Aorta (tissue), 5 donors: ENCODE measurements around the gene NUP93. TPM values are rescaled to one million over a fixed set of nuclear protein-coding genes. Genes with fewer than 3 reads are reported as not detected.
A peak's percentile ranks its signal among the peaks of the same experiment; 100 is the strongest.
"Not testable (repeated sequence)": the region's sequence is repeated elsewhere in the genome, so short reads cannot be mapped to it uniquely, and the experiment has no call there.

Experiments used
- ATAC-seq: fragments of 200-7000 bp; cut with Tn5 transposase; one replicate; pipeline ENCODE4 v1.9.1; 2022; ENCODE audit warnings: moderate library complexity; ENCODE audit not compliant: low FRiP score
- DNase-seq, 2 donors: peaks; one replicate each; pipeline ENCODE4 v3.0.0-alpha.2; 2020
- H3K27ac ChIP-seq, 2 donors: one replicate each; pipeline ENCODE4 v1.5.1; 2013; ENCODE audit warnings: low read length in 2 of 2, mild to moderate bottlenecking in 2 of 2, moderate library complexity in 2 of 2, control low read depth in 1 of 2, inconsistent platforms in 1 of 2, low read depth in 1 of 2
- H3K27me3 ChIP-seq, 2 donors: one replicate each; pipeline ENCODE4 v1.6.1; 2013; ENCODE audit warnings: control low read depth in 1 of 2, low read length in 1 of 2, mild to moderate bottlenecking in 1 of 2, moderate library complexity in 1 of 2; ENCODE audit not compliant: insufficient read depth in 2 of 2, control insufficient read depth in 1 of 2
- H3K36me3 ChIP-seq, 2 donors: one replicate each; pipeline ENCODE4 v1.6.1; 2013; ENCODE audit warnings: control low read depth in 1 of 2, low read length in 1 of 2, mild to moderate bottlenecking in 1 of 2; ENCODE audit not compliant: insufficient read depth in 2 of 2, control insufficient read depth in 1 of 2
- H3K4me1 ChIP-seq, 2 donors: one replicate each; pipeline ENCODE4 v1.6.1; 2013; ENCODE audit warnings: low read length in 2 of 2, control low read depth in 1 of 2, mild to moderate bottlenecking in 1 of 2, moderate library complexity in 1 of 2; ENCODE audit not compliant: insufficient read depth in 2 of 2, control insufficient read depth in 1 of 2
- H3K4me3 ChIP-seq, 2 donors: one replicate each; pipeline ENCODE4 v1.5.1; 2013; ENCODE audit warnings: low read length in 2 of 2, control low read depth in 1 of 2, mild to moderate bottlenecking in 1 of 2
- H3K9me3 ChIP-seq: one replicate; pipeline ENCODE4 v1.6.1; 2013; ENCODE audit warnings: mild to moderate bottlenecking, low read length; ENCODE audit not compliant: control insufficient read depth
- WGBS, 2 donors: extraction: QIAGEN DNeasy Blood & Tissue Kit; methylation state at CpG; one replicate each; pipeline ENCODE4 v1.1.7; 2013; 5-methylcytosine and 5-hydroxymethylcytosine counted together
- intact Hi-C, 2 donors: fragments of 100-400 bp; cut with DNase I; formaldehyde crosslinking; loops; one replicate each; pipeline versions ENCODE4 v1.14.2 to v1.15.0; 2022
- polyA plus RNA-seq, 2 donors: library from polyadenylated mRNA; stranded (reverse); fragments of 200-250 nt; gene quantifications; one replicate each; pipeline ENCODE4 v1.2.3, GENCODE V29; 2013
- total RNA-seq, 2 donors: library from RNA; stranded (reverse); fragmentation: NEBNext Ultra II Directional; extraction: Animal tissue kit (Norgen Biotek cat#: 25700); gene quantifications; one replicate each; pipeline ENCODE4 v1.2.1, GENCODE V29; 2021
- donor health status: healthy with polysubstance abuse.
- donor health status: Bipolar disorder and iron deficiency.
- donor health status: DM: no; HTN: no; CAD: no.
- donor health status: DM: no; HTN: no; CAD: no.
- donor health status: DM: yes; HTN: yes; CAD: no.

NUP93 gene
- total and polyA plus RNA-seq, 4 donors, result 32.9 to 57.5 (median 43.8) TPM

GRCh38 chr16:56716761-56717160 is 13.2 kb upstream of the NUP93 start:
- ATAC-seq (no peak), DNase-seq (no peak)
- 87 to 88% methylated on average over 3 of the region's 3 CpGs for WGBS, 2 donors

GRCh38 chr16:56717532-56717931 is 12.4 kb upstream of the NUP93 start:
- H3K27ac ChIP-seq, ATAC-seq, H3K9me3 ChIP-seq, H3K4me3 ChIP-seq, intact Hi-C loops, H3K36me3 ChIP-seq, H3K4me1 ChIP-seq, H3K27me3 ChIP-seq, DNase-seq: not testable (repeated sequence)
- 89 to 90% methylated on average over 2 of the region's 2 CpGs for WGBS, 2 donors

More at GRCh38 chr16:56716761-56717160, 13.2 kb upstream of the NUP93 start:
- Histone ChIP-seq H3K27ac (no peak overlapping the region), H3K9me3 (no peaks in the 10 kb centered on the region), H3K4me1 (no peaks in the 10 kb centered on the region), H3K4me3 (no peak overlapping the region), H3K36me3 (no peaks in the 10 kb centered on the region), H3K27me3 (no peaks in the 10 kb centered on the region)
- intact Hi-C loops, result no loop called here

GRCh38 chr16:56722200-56722842 is 7.6 kb upstream of the NUP93 start:
- no peaks in the 10 kb centered on the region for H3K36me3 ChIP-seq
- no peaks in the 10 kb centered on the region for H3K9me3 ChIP-seq
- H3K27me3 ChIP-seq, result no peaks in the 10 kb centered on the region
- DNase-seq, result no peak
- 67 to 86% methylated on average over 5 of the region's 5 CpGs for WGBS, 2 donors
- ATAC-seq, result no peak
- H3K27ac ChIP-seq, result no peak overlapping the region
- intact Hi-C loops, result no loop called here
- no peaks in the 10 kb centered on the region for H3K4me1 ChIP-seq
- no peak overlapping the region for H3K4me3 ChIP-seq

- Histone ChIP-seq H3K4me3 (no peak overlapping the region), H3K36me3 (no peaks in the 10 kb centered on the region), H3K9me3 (no peaks in the 10 kb centered on the region), H3K27me3 (no peaks in the 10 kb centered on the region), H3K27ac (no peak overlapping the region), H3K4me1 (no peaks in the 10 kb centered on the region)
- 75 to 88% methylated on average over 3 of the region's 3 CpGs for WGBS, 2 donors
- ATAC-seq, result no peak
- no peak for DNase-seq
- intact Hi-C loops, result no loop called here
Observed at GRCh38 chr16:56724191-56724590, 5.7 kb upstream of the NUP93 start.

- Histone ChIP-seq H3K27me3 (no peaks in the 10 kb centered on the region), H3K9me3 (no peaks in the 10 kb centered on the region), H3K4me1 (no peaks in the 10 kb centered on the region), H3K4me3 (no peak overlapping the region), H3K36me3 (no peaks in the 10 kb centered on the region), H3K27ac (no peak overlapping the region)
- DNase-seq (no peak), ATAC-seq (no peak)
- intact Hi-C loops, result loop anchor here in 1 of 2 donors (5.0 kb wide), 1 partner anchor 61 kb away; no protein-coding TSS in a partner anchor
- 78 to 82% methylated on average over 2 of the region's 2 CpGs for WGBS, 2 donors
Observed at GRCh38 chr16:56726283-56726682, 3.6 kb upstream of the NUP93 start.

GRCh38 chr16:56726926-56727325 is 3.0 kb upstream of the NUP93 start:
- DNase-seq, result no peak

GRCh38 chr16:56728027-56728426 is 1.9 kb upstream of the NUP93 start:
- Histone ChIP-seq H3K36me3 (no peaks in the 10 kb centered on the region), H3K9me3 (no peaks in the 10 kb centered on the region), H3K4me1 (no peaks in the 10 kb centered on the region), H3K27me3 (no peaks in the 10 kb centered on the region), H3K4me3 (no peak overlapping the region), H3K27ac (no peak overlapping the region)
- DNase-seq (no peak), ATAC-seq (no peak)
- intact Hi-C loops, result loop anchor here in 1 of 2 donors (5.0 kb wide), 1 partner anchor 59 kb away; no protein-coding TSS in a partner anchor
- 88 to 97% methylated on average over 1 of the region's 1 CpG for WGBS, 2 donors

More at GRCh38 chr16:56726926-56727325, 3.0 kb upstream of the NUP93 start:
- no peaks in the 10 kb centered on the region for H3K9me3 ChIP-seq
- no peak overlapping the region for H3K4me3 ChIP-seq
- no peaks in the 10 kb centered on the region for H3K4me1 ChIP-seq
- ATAC-seq, result no peak
- intact Hi-C loops, result loop anchor here in 1 of 2 donors (5.0 kb wide), 1 partner anchor 60 kb away; no protein-coding TSS in a partner anchor
- H3K27ac ChIP-seq, result no peak overlapping the region
- H3K36me3 ChIP-seq, result no peaks in the 10 kb centered on the region
- 92 to 94% methylated on average over 6 of the region's 6 CpGs for WGBS, 2 donors
- H3K27me3 ChIP-seq, result no peaks in the 10 kb centered on the region

GRCh38 chr16:56728980-56729734 is 772 bp upstream of the NUP93 start:
- peak overlapping the region; percentile 59 to 81 for H3K27ac ChIP-seq
- H3K4me3 ChIP-seq, result peak overlapping the region; percentile 55 to 57
- H3K36me3 ChIP-seq, result no peaks in the 10 kb centered on the region
- WGBS, 2 donors, result 40 to 44% methylated on average over 8 of the region's 8 CpGs
- H3K27me3 ChIP-seq, result no peaks in the 10 kb centered on the region
- ATAC-seq (no peak), DNase-seq (no peak)
- intact Hi-C loops, result loop anchor here in 1 of 2 donors (5.0 kb wide), 1 partner anchor 58 kb away; no protein-coding TSS in a partner anchor
- H3K9me3 ChIP-seq, result no peaks in the 10 kb centered on the region
- no peaks in the 10 kb centered on the region for H3K4me1 ChIP-seq
